ENCODE data around the gene HMGN3.

The HMGN3 gene

GRCh38 chr6:79184641-79185040 is 49.8 kb downstream of the HMGN3 start:
- DNase-seq (ENCODE audit: low read depth in 2 of 2): no peak

DNA sequence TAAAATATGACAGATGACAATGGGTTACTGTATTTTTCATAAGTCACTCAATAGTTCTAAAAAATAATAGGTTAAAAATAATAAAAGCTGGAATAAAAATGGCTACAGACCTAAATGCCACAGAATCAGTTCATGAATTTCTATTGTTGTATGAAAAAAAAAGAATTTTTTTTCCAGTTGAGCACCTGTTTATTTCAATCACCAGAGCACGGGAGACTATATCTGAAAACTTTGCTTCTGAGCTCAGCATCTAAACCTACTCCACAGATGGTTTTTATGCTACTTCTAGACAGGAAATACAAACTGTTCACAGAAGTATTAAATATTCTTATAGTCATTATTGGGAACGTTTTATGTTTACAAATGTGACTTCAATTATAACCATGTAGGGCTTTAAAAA is 50.4 kb downstream of the HMGN3 start:
- DNase-seq (ENCODE audit: low read depth in 2 of 2): no peak

- no peak for DNase-seq (ENCODE audit: low read depth in 2 of 2)
These were observed 54.4 kb downstream of the HMGN3 start for GRCh38 chr6:79180052-79180451.

DNA sequence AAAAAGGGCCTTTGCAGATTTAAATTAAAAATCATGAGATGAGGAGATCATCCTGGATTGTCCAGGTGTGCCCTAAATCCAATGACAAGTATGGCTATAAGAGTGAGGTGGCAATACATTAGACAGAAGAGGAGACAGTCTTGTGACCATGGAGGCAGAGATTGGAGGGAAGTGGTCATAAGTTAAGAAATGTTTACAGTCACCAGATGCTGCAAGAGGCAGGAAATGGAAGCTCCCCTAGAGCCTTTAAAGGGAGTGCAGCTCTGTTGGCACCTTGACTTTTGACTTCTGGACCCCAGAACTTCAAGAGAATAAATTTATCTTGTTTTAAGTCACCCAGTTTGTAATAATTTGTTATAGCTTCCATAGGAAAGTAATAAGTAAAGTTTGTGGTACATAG is 61.1 kb downstream of the HMGN3 start:
- no peak for DNase-seq (ENCODE audit: low read depth in 2 of 2)

- DNase-seq (ENCODE audit: low read depth in 2 of 2): no peak
These were observed 63.5 kb downstream of the HMGN3 start for GRCh38 chr6:79170959-79171358.

DNA sequence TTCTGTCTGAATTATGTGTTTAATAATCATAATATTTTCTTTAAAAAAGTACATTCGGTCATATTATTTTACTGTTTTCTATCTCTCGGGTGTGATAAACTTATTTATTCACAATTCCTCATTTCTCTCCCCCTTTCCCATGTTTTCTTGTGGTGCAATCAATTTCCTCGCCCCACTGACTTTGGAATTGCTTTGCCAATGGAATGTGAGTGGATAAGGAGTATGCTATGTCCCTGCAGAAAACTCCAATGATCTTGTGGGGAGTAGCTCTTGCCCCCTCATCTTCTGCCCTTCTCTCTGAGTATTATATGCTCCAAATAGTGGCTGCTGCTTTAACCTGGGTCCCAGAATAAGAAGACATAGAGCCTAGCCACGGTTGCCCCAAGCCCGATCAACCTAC is 64.1 kb downstream of the HMGN3 start:
- DNase-seq (ENCODE audit: low read depth in 2 of 2): no peak

GRCh38 chr6:79168695-79168980 is 65.8 kb downstream of the HMGN3 start:
- no peak for DNase-seq (ENCODE audit: low read depth in 2 of 2)

DNA sequence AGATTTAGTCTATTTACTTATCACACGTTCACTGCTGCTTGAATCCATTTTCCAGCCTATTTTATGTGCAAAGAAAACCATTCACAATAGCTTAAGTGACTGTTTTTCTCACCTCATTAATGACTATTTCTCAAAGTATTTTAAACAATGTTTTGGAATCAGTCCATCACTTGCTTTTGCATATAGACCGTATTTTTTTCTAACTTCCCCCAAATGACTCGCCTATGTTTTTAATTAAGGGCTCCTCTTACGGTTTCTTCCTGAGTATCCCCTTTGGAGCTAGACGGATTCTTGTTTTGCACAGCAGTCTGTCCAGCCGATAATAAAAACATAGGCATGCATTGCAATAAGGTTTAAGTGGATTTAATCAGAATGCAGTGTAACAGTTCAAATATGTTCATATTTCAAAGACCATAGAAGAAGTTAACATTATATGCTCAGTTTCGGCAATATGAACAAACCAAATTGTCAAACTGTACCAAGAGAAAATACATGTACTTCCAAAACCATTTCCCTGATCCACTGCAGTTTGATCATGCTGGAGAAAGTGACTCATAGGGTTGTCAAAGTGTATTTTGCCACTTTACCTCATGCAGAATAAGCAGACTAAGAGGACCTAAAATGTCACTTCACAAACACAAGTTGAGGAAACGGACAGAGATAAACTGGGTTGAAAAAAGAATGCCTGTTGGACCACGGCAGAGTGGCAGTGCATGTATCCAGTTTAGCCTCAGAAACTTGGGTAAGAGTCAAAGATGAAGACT is 66.4 kb downstream of the HMGN3 start:
- DNase-seq (ENCODE audit: low read depth in 2 of 2): no peak

GRCh38 chr6:79159846-79160245 is 74.6 kb downstream of the HMGN3 start:
- no peak for DNase-seq (ENCODE audit: low read depth in 2 of 2)

- no peak for DNase-seq (ENCODE audit: low read depth in 2 of 2)
These were observed 75.5 kb downstream of the HMGN3 start for GRCh38 chr6:79158856-79159516.

- no peak for DNase-seq (ENCODE audit: low read depth in 2 of 2)
These were observed 76.4 kb downstream of the HMGN3 start for GRCh38 chr6:79157961-79158644.

GRCh38 chr6:79152269-79152737 is 82.2 kb downstream of the HMGN3 start:
- DNase-seq (ENCODE audit: low read depth in 2 of 2): no peak
